Caco-2 (cell line): ENCODE results near the gene NR2F1. TPM values are rescaled to one million over a fixed set of nuclear protein-coding genes. Genes with fewer than 3 reads are reported as not detected.
"Not testable (repeated sequence)": the region's sequence is repeated elsewhere in the genome, so short reads cannot be mapped to it uniquely, and the experiment has no call there.

ENCODE experiments used
- Bru-seq: library from RNA; stranded (reverse); fragments of 400-500 nt; gene quantifications from one replicate; lab custom pipeline; 2021; lab: Mats Ljungman, UMichigan
- BruChase-seq, 2 experiments: library from RNA; stranded (reverse); fragments of 400-500 nt; gene quantifications; one replicate each; lab custom pipeline; 2021; lab: Mats Ljungman, UMichigan
- BruUV-seq: library from RNA; stranded (reverse); fragments of 400-500 nt; replicated peaks from 2 replicates; lab custom pipeline; 2021; lab: Mats Ljungman, UMichigan
- CTCF ChIA-PET: fragments of 300-600 bp; sonication (Branson Sonifier 250); formaldehyde crosslinking; loops from one replicate; lab custom pipeline; 2022; ENCODE audit warnings: antibody characterized with exemption; lab: Charles Lee
- POLR2A ChIA-PET: fragments of 300-600 bp; sonication (Branson Sonifier 250); formaldehyde crosslinking; loops from one replicate; lab custom pipeline; 2022; ENCODE audit warnings: antibody characterized with exemption; lab: Charles Lee
- DNase-seq, 2 experiments: peaks; one replicate each; pipeline versions ENCODE4 v3.0.0 to v3.0.0-alpha.2; 2020 to 2022
- H3K27me3 ChIP-seq: replicated peaks from 2 replicates; pipeline ENCODE4 v1.6.0; 2011; ENCODE audit warnings: low read length; ENCODE audit not compliant: control insufficient read depth, insufficient read depth
- H3K36me3 ChIP-seq: 2 replicates; pipeline ENCODE4 v1.5.1; 2011; ENCODE audit warnings: low read length; ENCODE audit not compliant: control insufficient read depth, insufficient read depth
- H3K4me1 ChIP-seq: fragments of 250-450 bp; sonication (Bioruptor Pico); 2 replicates; pipeline ENCODE4 v1.5.1; 2020; ENCODE audit warnings: mild to moderate bottlenecking
- H3K4me3 ChIP-seq: 2 replicates; pipeline ENCODE4 v1.5.1; 2011; ENCODE audit warnings: low read depth, mild to moderate bottlenecking, control low read depth, low read length
- H3K9me3 ChIP-seq: fragments of 250-450 bp; sonication (Bioruptor Pico); 2 replicates; pipeline ENCODE4 v1.5.1; 2020; ENCODE audit warnings: mild to moderate bottlenecking, moderate library complexity
- H3K27ac Mint-ChIP-seq: one replicate; pipeline ENCODE4 v1.8.0; 2022; ENCODE audit warnings: mixed read lengths; ENCODE audit not compliant: unreplicated experiment
- H3K27me3 Mint-ChIP-seq: one replicate; pipeline ENCODE4 v1.8.0; 2022; ENCODE audit warnings: mixed read lengths; ENCODE audit not compliant: insufficient read depth, unreplicated experiment
- H3K36me3 Mint-ChIP-seq: one replicate; pipeline ENCODE4 v1.8.0; 2022; ENCODE audit warnings: mild to moderate bottlenecking, mixed read lengths; ENCODE audit not compliant: insufficient read depth, unreplicated experiment
- H3K4me1 Mint-ChIP-seq: one replicate; pipeline ENCODE4 v1.8.0; 2022; ENCODE audit warnings: low read depth, mixed read lengths; ENCODE audit not compliant: unreplicated experiment
- H3K4me3 Mint-ChIP-seq: one replicate; pipeline ENCODE4 v1.8.0; 2022; ENCODE audit warnings: mild to moderate bottlenecking, moderate library complexity, mixed read lengths; ENCODE audit not compliant: unreplicated experiment
- H3K9me3 Mint-ChIP-seq: one replicate; pipeline ENCODE4 v1.8.0; 2022; ENCODE audit warnings: mixed read lengths; ENCODE audit not compliant: unreplicated experiment
- CTCF ChIP-seq, 2 experiments: fragments of 200-600 bp in 1 of 2; IDR thresholded peaks; 1 replicate in 1 of 2; 2 replicates in 1 of 2; pipeline versions ENCODE4 v1.5.1 to v1.8.0; 2011 to 2022; ENCODE audit warnings: antibody characterized with exemption in 1 of 2, control low read depth in 1 of 2, inconsistent platforms in 1 of 2, low read depth in 1 of 2, low read length in 1 of 2, mild to moderate bottlenecking in 1 of 2, moderate library complexity in 1 of 2; ENCODE audit not compliant: insufficient read depth in 1 of 2, severe bottlenecking in 1 of 2, unreplicated experiment in 1 of 2
- intact Hi-C: fragments of 100-400 bp; cut with micrococcal nuclease; formaldehyde crosslinking; loops from one replicate; pipeline ENCODE4 v1.10.0; 2022; ENCODE audit not compliant: unreplicated experiment
- long read RNA-seq: library from polyadenylated mRNA; stranded (forward); transcript quantifications from one replicate; pipeline ENCODE4 v2.0.0, GENCODE V29; 2022
- total RNA-seq: library from RNA; stranded (reverse); gene quantifications from 2 replicates; pipeline ENCODE4 v1.2.3, GENCODE V29; 2022

The NR2F1 gene
- 0.70 and 1.2 TPM in 2 replicates for total RNA-seq
- Bru-seq, nascent RNA, result percentile 30 among the genes with signal in this experiment
- BruChase-seq, experiment 1, labeled RNA remaining after a 2-hour chase, result percentile 36 among the genes with signal in this experiment
- BruChase-seq, experiment 2, labeled RNA remaining after a 6-hour chase, result percentile 33 among the genes with signal in this experiment
- long read RNA-seq, result 0 reads

- H3K27me3 Mint-ChIP-seq, result peaks cover 14% of the 10 kb centered on the region
- peak; percentile 66 to 84 for DNase-seq
- H3K4me3 ChIP-seq, result peak within 1 kb of the TSS; percentile 31
- H3K36me3 Mint-ChIP-seq, result no peaks in the 10 kb centered on the region
- H3K4me3 Mint-ChIP-seq, result no peak within 1 kb of the TSS
- ChIA-PET CTCF (interaction anchor here (0.7 to 1.0 kb wide), 3 partner anchors 9 to 219 kb away, joined by 3 to 7 read pairs (median 4); no protein-coding TSS in a partner anchor), POLR2A (interaction anchor here (0.5 kb wide), 1 partner anchor 221 kb away, joined by 3 read pairs; no protein-coding TSS in a partner anchor)
- H3K27me3 ChIP-seq, result 0 out of 2 replicates have a peak, but pooled peaks cover 1% of the 10 kb centered on the region
- TF ChIP-seq CTCF (IDR thresholded peaks at IDR 0.05; ENCODE audit: insufficient read depth in 1 of 2, low read depth in 1 of 2, low read length in 1 of 2, severe bottlenecking in 1 of 2, unreplicated experiment in 1 of 2), result no peak
- H3K4me1 Mint-ChIP-seq, result peaks cover 13% of the 10 kb centered on the region
- no TSS peak for BruUV-seq
- H3K36me3 ChIP-seq, result no peaks in the 10 kb centered on the region
- no peaks in the 10 kb centered on the region for H3K9me3 ChIP-seq
- H3K27ac Mint-ChIP-seq, result no peak within 1 kb of the TSS
- H3K4me1 ChIP-seq, result no peaks in the 10 kb centered on the region
- intact Hi-C loops, result loop anchor here (1.0 to 10.0 kb wide), 5 partner anchors 24 to 732 kb away; no protein-coding TSS in a partner anchor
- H3K9me3 Mint-ChIP-seq, result no peaks in the 10 kb centered on the region
Measured at GRCh38 chr5:93582677-93583438, at the start of gene NR2F1. Gene NR2F1 (plus strand): TSS chr5:93583222. CDS start chr5:93585024, 1,802 bp downstream.

GRCh38 chr5:93545872-93546271 is 37.1 kb upstream of the NR2F1 start:
- H3K4me1 Mint-ChIP-seq, result no peaks in the 10 kb centered on the region

GRCh38 chr5:93549594-93549993 is 33.4 kb upstream of the NR2F1 start:
- H3K27me3 Mint-ChIP-seq, H3K4me3 ChIP-seq, H3K4me1 Mint-ChIP-seq, H3K9me3 ChIP-seq, POLR2A ChIA-PET, H3K27me3 ChIP-seq, H3K36me3 ChIP-seq, intact Hi-C loops, H3K4me1 ChIP-seq, H3K36me3 Mint-ChIP-seq, DNase-seq, CTCF ChIA-PET, H3K9me3 Mint-ChIP-seq, H3K4me3 Mint-ChIP-seq, BruUV-seq, H3K27ac Mint-ChIP-seq: not testable (repeated sequence)

More at GRCh38 chr5:93545872-93546271, 37.1 kb upstream of the NR2F1 start:
- H3K4me1 ChIP-seq, result no peaks in the 10 kb centered on the region
- TF ChIP-seq CTCF (IDR thresholded peaks at IDR 0.05; ENCODE audit: insufficient read depth in 1 of 2, low read depth in 1 of 2, low read length in 1 of 2, severe bottlenecking in 1 of 2, unreplicated experiment in 1 of 2), result no peak
- no peak overlapping the region for H3K4me3 ChIP-seq
- CTCF ChIA-PET, result no interaction called here
- no peak for DNase-seq
- Mint-ChIP-seq H3K4me3 (no peak overlapping the region), H3K9me3 (no peaks in the 10 kb centered on the region), H3K27ac (no peak overlapping the region), H3K27me3 (peaks cover 3% of the 10 kb centered on the region), H3K36me3 (no peaks in the 10 kb centered on the region)
- no peaks in the 10 kb centered on the region for H3K9me3 ChIP-seq
- BruUV-seq, result no TSS peak
- intact Hi-C loops, result no loop called here
- POLR2A ChIA-PET, result no interaction called here
- no peaks in the 10 kb centered on the region for H3K27me3 ChIP-seq
- no peaks in the 10 kb centered on the region for H3K36me3 ChIP-seq
